Mononuclear cell (primary cell): Measurements from ENCODE around the gene CCNG1. TPM values are rescaled to one million over a fixed set of nuclear protein-coding genes. Genes with fewer than 3 reads are reported as not detected.
A peak's percentile ranks its signal among the peaks of the same experiment; 100 is the strongest.

Experiments used
- H3K27me3 ChIP-seq: 2 replicates; pipeline ENCODE4 v1.6.0; 2011; ENCODE audit warnings: low read length, control low read depth; ENCODE audit not compliant: insufficient read depth
- H3K4me1 ChIP-seq: 2 replicates; pipeline ENCODE4 v1.5.1; 2011; ENCODE audit warnings: mild to moderate bottlenecking, low read length, control low read depth; ENCODE audit not compliant: insufficient read depth
- H3K4me3 ChIP-seq: 2 replicates; pipeline ENCODE4 v1.5.1; 2011; ENCODE audit warnings: mild to moderate bottlenecking, low read length, moderate library complexity
- H3K9me3 ChIP-seq: 2 replicates; pipeline ENCODE4 v1.5.1; 2011; ENCODE audit warnings: low read depth, mild to moderate bottlenecking, control low read depth, low read length
- total RNA-seq: library from RNA; depleted of rRNA; stranded (reverse); fragments of >200 nt; gene quantifications from one replicate; pipeline ENCODE4 v1.2.3, GENCODE V29; 2012

CCNG1 gene
- total RNA-seq, 1 donor, result 240 TPM

GRCh38 chr5:163456840-163457239 is 19.4 kb downstream of the CCNG1 start:
- peaks cover 26% of the 10 kb centered on the region for H3K4me1 ChIP-seq
- H3K27me3 ChIP-seq, result no peaks in the 10 kb centered on the region
- H3K4me3 ChIP-seq, result no peak overlapping the region
- no peaks in the 10 kb centered on the region for H3K9me3 ChIP-seq

GRCh38 chr5:163458778-163459385 is 21.5 kb downstream of the CCNG1 start:
- Histone ChIP-seq H3K4me1 (peaks cover 36% of the 10 kb centered on the region), H3K27me3 (no peaks in the 10 kb centered on the region), H3K9me3 (no peaks in the 10 kb centered on the region), H3K4me3 (peak overlapping the region; percentile 96)

GRCh38 chr5:163459462-163459818 is 22.0 kb downstream of the CCNG1 start:
- Histone ChIP-seq H3K4me3 (peak overlapping the region; percentile 96), H3K4me1 (peaks cover 36% of the 10 kb centered on the region), H3K27me3 (no peaks in the 10 kb centered on the region), H3K9me3 (no peaks in the 10 kb centered on the region)

GRCh38 chr5:163459819-163460561 is 22.6 kb downstream of the CCNG1 start, which contains the start of gene NUDCD2:
TSS of gene NUDCD2 (minus strand) at chr5:163460102. CDS start at chr5:163460050, 52 bp downstream.
- no peaks in the 10 kb centered on the region for H3K9me3 ChIP-seq
- H3K27me3 ChIP-seq, result no peaks in the 10 kb centered on the region
- H3K4me1 ChIP-seq, result peaks cover 36% of the 10 kb centered on the region
- H3K4me3 ChIP-seq, result peak within 1 kb of the TSS; percentile 96

- no peaks in the 10 kb centered on the region for H3K9me3 ChIP-seq
- H3K27me3 ChIP-seq, result no peaks in the 10 kb centered on the region
- H3K4me1 ChIP-seq, result peaks cover 36% of the 10 kb centered on the region
- H3K4me3 ChIP-seq, result peak within 1 kb of the TSS; percentile 96
Observed at GRCh38 chr5:163460562-163461171, 23.3 kb downstream of the CCNG1 start, which contains the start of gene HMMR. TSS of gene HMMR (plus strand) at chr5:163460632. CDS start at chr5:163460693, 61 bp downstream.

GRCh38 chr5:163463063-163463435 is 25.7 kb downstream of the CCNG1 start:
- H3K9me3 ChIP-seq, result no peaks in the 10 kb centered on the region
- H3K27me3 ChIP-seq, result no peaks in the 10 kb centered on the region
- no peak overlapping the region for H3K4me3 ChIP-seq
- peaks cover 33% of the 10 kb centered on the region for H3K4me1 ChIP-seq

- H3K4me3 ChIP-seq, result no peak overlapping the region
- H3K27me3 ChIP-seq, result no peaks in the 10 kb centered on the region
- H3K9me3 ChIP-seq, result no peaks in the 10 kb centered on the region
- peaks cover 2% of the 10 kb centered on the region for H3K4me1 ChIP-seq
Observed at GRCh38 chr5:163467682-163468081, 30.3 kb downstream of the CCNG1 start.

- Histone ChIP-seq H3K9me3 (no peaks in the 10 kb centered on the region), H3K27me3 (no peaks in the 10 kb centered on the region), H3K4me1 (no peaks in the 10 kb centered on the region), H3K4me3 (no peak overlapping the region)
Observed at GRCh38 chr5:163473635-163474243, 36.3 kb downstream of the CCNG1 start.

- H3K4me1 ChIP-seq, result no peaks in the 10 kb centered on the region
- no peaks in the 10 kb centered on the region for H3K9me3 ChIP-seq
- no peaks in the 10 kb centered on the region for H3K27me3 ChIP-seq
- H3K4me3 ChIP-seq, result no peak overlapping the region
Observed at GRCh38 chr5:163475411-163475810, 38.0 kb downstream of the CCNG1 start.

- Histone ChIP-seq H3K27me3 (no peaks in the 10 kb centered on the region), H3K4me3 (no peak overlapping the region), H3K9me3 (no peaks in the 10 kb centered on the region), H3K4me1 (no peaks in the 10 kb centered on the region)
Observed at GRCh38 chr5:163478126-163478981, 41.0 kb downstream of the CCNG1 start.

GRCh38 chr5:163478982-163479271 is 41.5 kb downstream of the CCNG1 start:
- H3K27me3 ChIP-seq, result no peaks in the 10 kb centered on the region

GRCh38 chr5:163489055-163489744 is 51.8 kb downstream of the CCNG1 start:
- Histone ChIP-seq H3K4me3 (no peak overlapping the region), H3K27me3 (no peaks in the 10 kb centered on the region), H3K9me3 (no peaks in the 10 kb centered on the region), H3K4me1 (no peaks in the 10 kb centered on the region)

More at GRCh38 chr5:163478982-163479271, 41.5 kb downstream of the CCNG1 start:
- no peaks in the 10 kb centered on the region for H3K9me3 ChIP-seq
- H3K4me1 ChIP-seq, result no peaks in the 10 kb centered on the region
- H3K4me3 ChIP-seq, result no peak overlapping the region

- Histone ChIP-seq H3K9me3 (no peaks in the 10 kb centered on the region), H3K4me1 (no peaks in the 10 kb centered on the region), H3K27me3 (no peaks in the 10 kb centered on the region), H3K4me3 (no peak overlapping the region)
Observed at GRCh38 chr5:163489745-163490075, 52.3 kb downstream of the CCNG1 start.
